ENCODE results near the gene S100A11.
A peak's percentile ranks its signal among the peaks of the same experiment; 100 is the strongest.

Gene S100A11

DNA sequence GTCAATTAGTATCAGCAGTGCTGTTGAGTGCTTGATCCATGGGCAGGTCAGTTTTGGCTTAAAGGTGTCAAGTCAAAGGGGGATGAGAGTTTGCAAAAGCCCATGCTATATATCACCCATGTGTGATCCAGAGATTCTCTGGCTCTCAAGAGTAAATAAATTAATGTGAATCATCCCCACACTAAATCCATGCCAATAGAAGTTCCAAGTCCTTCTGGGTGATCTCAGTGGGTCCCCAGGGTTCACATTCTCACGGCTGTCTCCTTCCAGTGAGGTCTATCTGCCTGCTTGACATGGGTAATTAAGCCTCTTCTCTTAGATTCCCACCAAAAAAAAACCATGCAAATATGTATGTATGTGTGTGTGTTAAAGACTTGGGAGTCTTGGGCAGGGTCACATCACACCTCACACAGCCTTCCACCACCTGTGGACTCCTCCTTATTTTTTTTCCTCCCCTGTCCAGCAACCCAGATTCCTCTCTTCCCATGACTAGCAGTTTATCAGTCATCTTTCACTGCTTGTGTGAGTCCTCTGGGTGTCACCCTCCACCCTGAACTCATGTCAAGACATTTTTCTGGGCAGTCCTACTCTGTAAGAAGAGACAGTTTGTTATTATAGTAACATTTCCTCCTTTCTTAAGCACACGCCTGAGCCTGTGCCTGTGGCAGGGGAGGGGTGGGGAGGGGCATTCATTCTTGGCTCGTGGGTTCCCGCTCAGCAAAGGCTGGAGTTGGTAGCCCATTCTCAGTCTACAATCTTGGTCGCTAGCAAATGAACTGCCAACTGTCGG is 14.3 kb upstream of the S100A11 start:
- no peaks in the 10 kb centered on the region for H3K36me3 ChIP-seq (ENCODE audit: control insufficient read depth, insufficient read depth, low read length)
- H3K4me3 ChIP-seq (ENCODE audit: low read depth, low read length): no peak overlapping the region
- H3K4me1 ChIP-seq (ENCODE audit: control insufficient read depth, insufficient read depth, low read length): peaks cover 9% of the 10 kb centered on the region
- H3K9ac ChIP-seq (ENCODE audit: low read depth, low read length): no peak overlapping the region
- no peaks in the 10 kb centered on the region for H3K9me3 ChIP-seq (ENCODE audit: control insufficient read depth, insufficient read depth, low read length)
- peaks cover 23% of the 10 kb centered on the region for H3K27me3 ChIP-seq (ENCODE audit: control insufficient read depth, insufficient read depth, low read length)

DNA sequence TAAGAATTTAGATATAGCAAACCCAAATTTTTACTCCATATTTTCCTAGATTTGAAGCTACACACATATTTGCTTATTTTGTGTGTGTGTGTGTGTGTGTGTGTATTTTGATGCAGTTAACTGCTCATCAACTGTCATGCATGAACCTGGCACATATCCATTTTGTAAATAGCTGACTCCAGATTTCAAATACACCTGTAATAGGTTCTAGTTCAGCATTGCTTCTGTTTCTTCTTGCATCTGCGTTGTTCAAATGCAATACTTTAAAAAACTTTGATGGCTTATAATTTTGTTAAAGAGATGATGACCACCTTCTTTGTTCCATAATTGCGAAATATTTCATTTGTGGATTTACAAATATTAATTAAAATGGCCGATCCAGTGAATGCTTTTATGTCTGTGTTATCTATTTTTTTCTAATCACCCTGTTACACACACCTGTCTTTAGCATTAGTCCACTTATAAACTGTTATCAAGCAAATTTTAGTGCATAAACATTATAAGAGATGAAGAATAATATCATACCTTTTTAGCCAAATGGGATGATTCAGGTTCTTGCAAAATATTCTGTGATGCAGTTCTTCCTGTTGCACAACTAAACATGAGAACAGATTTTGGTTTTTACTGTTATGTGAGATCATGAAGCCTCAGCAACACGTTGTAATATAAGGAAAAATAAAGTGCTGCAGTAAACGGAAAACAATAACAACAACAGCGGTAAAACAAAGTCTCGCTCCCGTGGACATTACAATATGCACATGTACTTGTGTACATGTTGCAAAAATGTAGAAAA is 12.7 kb upstream of the S100A11 start:
- no peak overlapping the region for H3K4me3 ChIP-seq (ENCODE audit: low read depth, low read length)
- H3K9me3 ChIP-seq (ENCODE audit: control insufficient read depth, insufficient read depth, low read length): no peaks in the 10 kb centered on the region
- H3K4me1 ChIP-seq (ENCODE audit: control insufficient read depth, insufficient read depth, low read length): peaks cover 16% of the 10 kb centered on the region
- no peaks in the 10 kb centered on the region for H3K36me3 ChIP-seq (ENCODE audit: control insufficient read depth, insufficient read depth, low read length)
- no peak overlapping the region for H3K9ac ChIP-seq (ENCODE audit: low read depth, low read length)
- peaks cover 20% of the 10 kb centered on the region for H3K27me3 ChIP-seq (ENCODE audit: control insufficient read depth, insufficient read depth, low read length)

DNA sequence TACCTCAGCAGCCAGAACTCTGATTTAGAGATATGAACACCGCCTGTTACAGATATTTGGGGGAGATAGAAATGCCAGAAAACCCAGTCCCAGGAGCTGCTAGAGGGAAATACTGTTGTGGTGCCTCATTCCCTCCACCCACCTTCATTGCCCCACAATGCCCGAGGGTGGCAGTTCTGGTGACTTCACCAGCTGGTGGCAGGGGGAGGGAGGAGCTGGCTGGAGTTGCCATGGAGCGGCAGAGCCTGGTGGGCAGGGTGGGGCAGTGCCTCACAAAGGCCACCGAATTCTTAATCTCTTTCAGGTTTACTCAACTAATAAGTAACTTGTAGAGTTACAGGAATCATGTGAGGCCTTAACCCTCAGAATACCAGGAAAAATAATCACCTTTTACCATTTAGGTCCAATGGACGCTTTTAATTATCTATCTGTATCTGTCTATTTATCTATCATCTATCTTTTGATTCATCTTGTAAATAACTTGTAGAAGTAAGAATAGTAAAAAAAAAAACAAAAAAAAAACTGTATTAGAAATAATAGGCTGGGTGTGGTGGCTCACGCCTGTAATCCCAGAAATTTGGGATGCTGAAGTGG is 11.7 kb upstream of the S100A11 start:
- Histone ChIP-seq H3K36me3 (ENCODE audit: control insufficient read depth, insufficient read depth, low read length) (no peaks in the 10 kb centered on the region), H3K9ac (ENCODE audit: low read depth, low read length) (peak overlapping the region; percentile 1), H3K4me1 (ENCODE audit: control insufficient read depth, insufficient read depth, low read length) (peaks cover 23% of the 10 kb centered on the region), H3K9me3 (ENCODE audit: control insufficient read depth, insufficient read depth, low read length) (no peaks in the 10 kb centered on the region), H3K4me3 (ENCODE audit: low read depth, low read length) (peak overlapping the region; percentile 39), H3K27me3 (ENCODE audit: control insufficient read depth, insufficient read depth, low read length) (peaks cover 11% of the 10 kb centered on the region)

DNA sequence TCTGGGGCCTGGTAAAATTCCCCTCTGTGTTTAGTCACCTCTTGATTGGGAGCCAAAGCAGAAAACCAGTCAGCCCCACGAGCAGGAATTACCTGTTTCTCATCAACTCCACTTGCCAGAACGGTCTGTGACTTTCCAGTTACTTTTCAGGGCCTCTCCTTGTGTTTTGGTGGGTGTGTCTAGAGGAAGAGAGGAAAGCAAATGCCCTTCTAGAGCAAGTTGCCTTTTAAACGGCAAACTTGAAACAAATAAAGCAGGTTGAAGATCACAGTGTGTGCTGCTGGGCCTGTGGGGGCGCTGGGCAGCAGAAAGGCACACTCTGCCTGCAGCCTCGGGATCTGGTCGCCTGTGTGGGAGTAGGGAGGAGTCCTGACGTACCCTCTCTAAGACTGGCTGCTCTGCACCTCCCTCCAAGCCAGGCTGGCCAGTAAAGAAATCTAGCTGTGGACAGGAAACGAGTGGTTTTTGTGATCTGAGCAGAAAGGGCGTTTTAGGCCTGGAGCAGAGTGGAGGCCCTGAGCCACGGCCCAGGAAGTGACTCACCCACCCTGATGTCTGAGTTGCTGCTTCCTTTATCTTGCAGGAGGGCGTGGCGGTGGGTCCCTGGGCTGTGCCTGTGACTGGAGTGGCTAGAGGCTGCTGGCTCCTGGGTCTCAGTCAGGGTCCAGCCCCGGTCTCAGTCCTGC is 11.1 kb upstream of the S100A11 start:
- H3K4me3 ChIP-seq (ENCODE audit: low read depth, low read length): peak overlapping the region; percentile 39
- peaks cover 25% of the 10 kb centered on the region for H3K4me1 ChIP-seq (ENCODE audit: control insufficient read depth, insufficient read depth, low read length)
- peak overlapping the region; percentile 1 for H3K9ac ChIP-seq (ENCODE audit: low read depth, low read length)
- H3K36me3 ChIP-seq (ENCODE audit: control insufficient read depth, insufficient read depth, low read length): no peaks in the 10 kb centered on the region
- H3K9me3 ChIP-seq (ENCODE audit: control insufficient read depth, insufficient read depth, low read length): no peaks in the 10 kb centered on the region
- H3K27me3 ChIP-seq (ENCODE audit: control insufficient read depth, insufficient read depth, low read length): peaks cover 5% of the 10 kb centered on the region

DNA sequence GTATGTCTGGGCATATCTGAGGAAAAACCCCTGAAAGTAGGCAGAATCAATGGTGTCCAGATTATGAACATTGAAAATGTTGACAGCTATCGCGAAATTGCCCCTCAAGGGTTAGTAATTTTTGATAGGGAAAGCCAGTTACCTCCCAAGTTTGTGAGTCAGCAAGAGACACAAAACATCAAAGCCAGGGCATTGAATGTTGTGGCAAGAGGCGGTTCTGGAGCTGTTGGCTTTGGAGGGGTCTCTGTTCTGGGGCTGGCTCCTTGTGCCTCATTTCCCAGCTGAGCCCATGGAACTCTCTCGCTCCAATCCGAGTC is 10.6 kb upstream of the S100A11 start:
- Histone ChIP-seq H3K9me3 (ENCODE audit: control insufficient read depth, insufficient read depth, low read length) (no peaks in the 10 kb centered on the region), H3K36me3 (ENCODE audit: control insufficient read depth, insufficient read depth, low read length) (no peaks in the 10 kb centered on the region), H3K4me3 (ENCODE audit: low read depth, low read length) (peak overlapping the region; percentile 6), H3K4me1 (ENCODE audit: control insufficient read depth, insufficient read depth, low read length) (peaks cover 28% of the 10 kb centered on the region), H3K9ac (ENCODE audit: low read depth, low read length) (peak overlapping the region; percentile 1), H3K27me3 (ENCODE audit: control insufficient read depth, insufficient read depth, low read length) (peaks cover 5% of the 10 kb centered on the region)

DNA sequence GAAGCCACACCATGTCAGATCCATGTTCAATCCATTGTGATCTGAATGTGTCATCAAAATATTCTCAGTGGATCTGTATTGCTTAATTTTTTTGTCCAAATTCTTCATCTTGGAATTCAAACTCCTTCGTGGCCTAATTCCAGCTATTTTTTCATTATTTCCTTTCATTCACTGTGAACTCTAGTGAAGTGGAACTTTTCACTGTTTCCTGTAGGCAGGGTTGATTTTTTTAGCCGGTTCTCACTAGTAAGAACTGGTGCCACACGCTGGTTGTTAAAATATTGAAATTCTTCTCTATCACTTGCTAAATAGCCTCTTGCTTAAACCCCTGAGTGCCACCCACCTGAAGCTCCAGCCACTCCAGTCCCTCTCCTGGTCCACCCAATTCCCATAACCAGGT is 7.6 kb upstream of the S100A11 start:
- no peaks in the 10 kb centered on the region for H3K36me3 ChIP-seq (ENCODE audit: control insufficient read depth, insufficient read depth, low read length)
- H3K27me3 ChIP-seq (ENCODE audit: control insufficient read depth, insufficient read depth, low read length): peaks cover 27% of the 10 kb centered on the region
- no peak overlapping the region for H3K9ac ChIP-seq (ENCODE audit: low read depth, low read length)
- no peaks in the 10 kb centered on the region for H3K9me3 ChIP-seq (ENCODE audit: control insufficient read depth, insufficient read depth, low read length)
- H3K4me3 ChIP-seq (ENCODE audit: low read depth, low read length): no peak overlapping the region
- H3K4me1 ChIP-seq (ENCODE audit: control insufficient read depth, insufficient read depth, low read length): peaks cover 28% of the 10 kb centered on the region

DNA sequence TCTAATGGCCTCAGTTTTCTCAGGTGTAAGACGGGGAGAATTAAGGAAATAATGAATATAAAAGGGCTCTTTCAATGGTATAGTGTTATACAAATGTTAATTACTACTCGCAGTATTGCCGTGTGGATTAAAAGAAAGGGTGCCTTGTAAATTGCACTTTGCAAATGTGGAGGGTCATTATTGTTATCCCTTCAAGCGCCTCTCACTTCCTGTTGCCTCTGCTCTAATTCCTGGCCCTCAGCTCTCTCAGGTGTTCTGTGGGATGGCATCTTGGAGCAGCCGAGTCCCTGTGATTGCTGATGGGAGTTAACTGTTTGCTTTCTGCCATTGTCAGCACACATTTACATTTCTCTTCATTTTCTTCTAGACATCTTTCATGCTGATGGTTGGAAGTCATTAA is 7.1 kb upstream of the S100A11 start:
- Histone ChIP-seq H3K27me3 (ENCODE audit: control insufficient read depth, insufficient read depth, low read length) (peaks cover 27% of the 10 kb centered on the region), H3K4me1 (ENCODE audit: control insufficient read depth, insufficient read depth, low read length) (peaks cover 28% of the 10 kb centered on the region), H3K4me3 (ENCODE audit: low read depth, low read length) (no peak overlapping the region)

DNA sequence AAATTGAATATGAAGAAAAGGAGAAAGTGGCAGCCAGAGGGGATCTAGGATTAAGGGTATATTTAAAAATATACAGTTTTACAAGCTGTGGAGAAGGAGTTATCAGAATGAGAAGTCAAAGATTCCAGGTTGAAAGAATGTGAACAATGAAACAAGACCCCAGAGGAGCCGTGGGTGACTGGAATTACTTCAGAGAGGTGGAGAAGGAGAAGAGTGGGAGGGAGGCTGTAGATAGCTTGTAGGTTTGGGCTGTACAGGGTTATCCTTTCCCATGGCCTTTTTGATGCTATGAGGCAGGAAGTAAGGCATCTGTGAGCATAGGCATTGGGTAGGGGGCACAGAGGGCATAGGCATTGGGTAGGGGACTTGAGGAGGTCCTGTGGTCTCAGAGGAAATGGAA is 5.2 kb upstream of the S100A11 start:
- Histone ChIP-seq H3K9ac (ENCODE audit: low read depth, low read length) (no peak overlapping the region), H3K4me3 (ENCODE audit: low read depth, low read length) (no peak overlapping the region), H3K4me1 (ENCODE audit: control insufficient read depth, insufficient read depth, low read length) (peaks cover 19% of the 10 kb centered on the region), H3K9me3 (ENCODE audit: control insufficient read depth, insufficient read depth, low read length) (no peaks in the 10 kb centered on the region), H3K36me3 (ENCODE audit: control insufficient read depth, insufficient read depth, low read length) (no peaks in the 10 kb centered on the region), H3K27me3 (ENCODE audit: control insufficient read depth, insufficient read depth, low read length) (peaks cover 27% of the 10 kb centered on the region)

More for the DNA sequence above, 7.1 kb upstream of the S100A11 start:
- Histone ChIP-seq H3K36me3 (ENCODE audit: control insufficient read depth, insufficient read depth, low read length) (no peaks in the 10 kb centered on the region), H3K9me3 (ENCODE audit: control insufficient read depth, insufficient read depth, low read length) (no peaks in the 10 kb centered on the region), H3K9ac (ENCODE audit: low read depth, low read length) (no peak overlapping the region)

DNA sequence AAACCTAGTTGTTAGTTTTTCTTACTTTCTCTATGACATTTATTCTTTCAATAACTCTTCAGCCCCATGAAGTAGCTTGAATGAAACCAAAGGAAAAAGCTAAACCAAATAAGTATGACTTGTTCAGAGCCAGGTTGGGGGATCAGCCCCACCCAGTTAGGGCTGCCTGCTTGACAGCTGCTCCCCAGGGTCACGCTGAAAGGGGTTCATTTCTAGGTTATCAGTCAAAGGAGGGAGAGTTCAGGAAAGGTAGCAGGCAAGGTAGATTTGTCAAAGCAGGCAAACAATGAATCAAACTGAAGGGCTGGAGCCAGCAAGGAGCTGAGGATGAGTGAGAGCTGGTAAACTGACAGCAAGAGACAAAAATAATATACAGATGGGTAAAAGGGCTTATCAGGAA is 3.1 kb upstream of the S100A11 start:
- no peak overlapping the region for H3K4me3 ChIP-seq (ENCODE audit: low read depth, low read length)
- peaks cover 22% of the 10 kb centered on the region for H3K4me1 ChIP-seq (ENCODE audit: control insufficient read depth, insufficient read depth, low read length)
- no peaks in the 10 kb centered on the region for H3K36me3 ChIP-seq (ENCODE audit: control insufficient read depth, insufficient read depth, low read length)
- H3K9ac ChIP-seq (ENCODE audit: low read depth, low read length): no peak overlapping the region
- no peaks in the 10 kb centered on the region for H3K9me3 ChIP-seq (ENCODE audit: control insufficient read depth, insufficient read depth, low read length)
- H3K27me3 ChIP-seq (ENCODE audit: control insufficient read depth, insufficient read depth, low read length): peaks cover 27% of the 10 kb centered on the region

DNA sequence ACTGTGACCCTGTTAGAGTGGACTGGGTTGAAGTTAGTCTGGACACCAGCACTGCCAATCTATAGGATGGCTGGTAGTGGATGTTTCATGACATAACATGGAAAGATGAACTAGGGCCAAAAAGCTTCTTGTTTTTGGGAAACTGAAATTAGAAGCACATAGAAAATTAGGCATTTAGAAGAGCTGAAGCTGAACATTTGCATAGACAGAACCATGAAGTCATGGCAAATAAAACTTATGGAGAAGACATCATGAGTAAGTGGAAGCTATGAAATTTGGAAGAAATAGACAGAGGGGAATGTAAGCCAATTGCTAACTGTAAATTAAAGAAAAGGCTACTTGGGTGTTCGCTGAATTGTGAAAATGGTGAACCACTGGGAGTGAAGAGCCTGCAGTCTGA is 2.7 kb upstream of the S100A11 start:
- no peaks in the 10 kb centered on the region for H3K36me3 ChIP-seq (ENCODE audit: control insufficient read depth, insufficient read depth, low read length)
- H3K4me1 ChIP-seq (ENCODE audit: control insufficient read depth, insufficient read depth, low read length): peaks cover 20% of the 10 kb centered on the region
- no peak overlapping the region for H3K9ac ChIP-seq (ENCODE audit: low read depth, low read length)
- H3K27me3 ChIP-seq (ENCODE audit: control insufficient read depth, insufficient read depth, low read length): peaks cover 27% of the 10 kb centered on the region
- H3K9me3 ChIP-seq (ENCODE audit: control insufficient read depth, insufficient read depth, low read length): no peaks in the 10 kb centered on the region
- H3K4me3 ChIP-seq (ENCODE audit: low read depth, low read length): no peak overlapping the region

DNA sequence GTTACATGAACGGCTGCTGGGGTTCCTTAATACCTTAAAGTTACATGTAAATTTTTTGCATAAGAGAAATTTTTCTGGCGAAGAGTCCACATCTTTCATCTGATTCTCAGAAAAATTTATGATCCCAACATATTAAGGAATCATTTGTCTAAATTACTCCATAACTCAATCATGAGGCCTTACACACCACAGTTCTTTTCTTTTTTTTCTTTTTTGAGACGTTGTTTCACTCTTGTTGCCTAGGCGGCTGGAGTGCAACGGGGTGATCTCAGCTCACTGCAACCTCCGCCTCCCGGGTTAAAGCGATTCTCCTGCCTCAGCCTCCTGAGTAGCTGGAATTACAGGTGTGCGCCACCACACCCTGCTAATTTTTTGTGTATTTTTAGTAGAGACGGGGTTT is 2.1 kb upstream of the S100A11 start:
- H3K4me1 ChIP-seq (ENCODE audit: control insufficient read depth, insufficient read depth, low read length): peaks cover 15% of the 10 kb centered on the region
- H3K9ac ChIP-seq (ENCODE audit: low read depth, low read length): no peak overlapping the region
- no peaks in the 10 kb centered on the region for H3K36me3 ChIP-seq (ENCODE audit: control insufficient read depth, insufficient read depth, low read length)
- H3K27me3 ChIP-seq (ENCODE audit: control insufficient read depth, insufficient read depth, low read length): peaks cover 27% of the 10 kb centered on the region
- no peaks in the 10 kb centered on the region for H3K9me3 ChIP-seq (ENCODE audit: control insufficient read depth, insufficient read depth, low read length)
- H3K4me3 ChIP-seq (ENCODE audit: low read depth, low read length): no peak overlapping the region

Measured in iPS-15b (cell line).